ENCODE measurements around the gene CFAP46.
"Not testable (repeated sequence)": the region's sequence is repeated elsewhere in the genome, so short reads cannot be mapped to it uniquely, and the experiment has no call there.

CFAP46 gene

DNA sequence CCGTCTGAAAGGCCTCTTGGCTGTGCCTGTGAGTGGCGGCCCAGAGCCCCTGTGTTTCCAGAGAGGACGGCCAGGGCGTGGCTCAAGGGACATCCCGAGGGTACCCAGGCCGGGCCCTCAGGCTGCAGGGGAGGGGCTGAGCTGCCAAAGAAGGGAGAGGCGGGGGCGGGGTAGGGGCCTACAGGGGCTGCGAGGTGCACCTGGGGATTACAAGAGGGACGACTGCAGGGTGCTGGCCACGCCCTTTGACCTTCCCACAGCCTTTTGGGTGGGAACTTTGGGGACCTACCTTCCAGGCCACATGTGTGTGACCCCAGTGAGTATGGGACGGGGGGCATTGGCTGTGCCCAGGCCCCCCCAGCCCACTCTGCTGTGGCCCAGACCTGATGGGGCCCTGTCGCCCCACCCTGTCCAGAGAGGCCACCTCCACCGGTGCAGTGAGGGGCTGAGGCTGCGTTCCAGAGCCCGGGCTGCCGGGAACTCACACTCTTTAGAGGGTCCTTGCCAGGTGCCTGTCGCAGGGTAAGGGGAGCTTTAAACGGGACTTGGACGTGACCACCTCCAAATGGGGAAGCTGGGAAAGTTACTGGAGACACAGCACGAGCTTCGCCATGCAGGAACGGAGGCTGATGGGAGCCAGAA, 137.5 kb downstream of the CFAP46 start:
- no peak overlapping the region for H3K4me3 ChIP-seq (ENCODE audit: low read length)
- TF ChIP-seq ZNF274 (IDR thresholded peaks at IDR 0.05; ENCODE audit: low read depth, low read length), result no peak

DNA sequence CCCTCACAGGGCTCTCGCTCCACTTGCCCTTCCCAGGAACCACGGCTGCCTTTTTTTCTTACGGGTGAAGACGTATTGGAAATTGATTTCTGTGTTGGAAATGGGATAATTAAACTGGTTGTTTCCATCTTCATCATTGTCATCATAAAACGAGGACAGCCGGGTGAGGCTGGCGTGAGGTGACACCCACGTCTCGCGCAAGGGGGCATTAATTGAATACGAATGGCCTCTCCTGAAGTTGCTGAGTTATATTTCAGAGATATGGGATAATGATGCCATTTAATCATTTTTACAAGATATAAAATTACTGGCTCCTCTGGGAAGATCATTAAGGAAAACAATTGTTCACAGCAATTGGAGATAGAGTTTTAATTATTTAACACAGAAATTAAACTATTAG, 138.1 kb downstream of the CFAP46 start:
- TF ChIP-seq ZNF274 (IDR thresholded peaks at IDR 0.05; ENCODE audit: low read depth, low read length), result no peak
- H3K4me3 ChIP-seq (ENCODE audit: low read length), result no peak overlapping the region

GRCh38 chr10:132803416-132804210, 138.8 kb downstream of the CFAP46 start:
- TF ChIP-seq ZNF274 (IDR thresholded peaks at IDR 0.05; ENCODE audit: low read depth, low read length), result no peak
- H3K4me3 ChIP-seq (ENCODE audit: low read length), result no peak overlapping the region

GRCh38 chr10:132802694-132803320, 139.6 kb downstream of the CFAP46 start:
- H3K4me3 ChIP-seq (ENCODE audit: low read length), result no peak overlapping the region
- no peak for TF ChIP-seq ZNF274 (IDR thresholded peaks at IDR 0.05; ENCODE audit: low read depth, low read length)

GRCh38 chr10:132802048-132802447, 140.3 kb downstream of the CFAP46 start:
- no peak overlapping the region for H3K4me3 ChIP-seq (ENCODE audit: low read length)
- no peak for TF ChIP-seq ZNF274 (IDR thresholded peaks at IDR 0.05; ENCODE audit: low read depth, low read length)

- H3K4me3 ChIP-seq (ENCODE audit: low read length), result no peak overlapping the region
- no peak for TF ChIP-seq ZNF274 (IDR thresholded peaks at IDR 0.05; ENCODE audit: low read depth, low read length)
Observed at GRCh38 chr10:132799865-132800264, 142.5 kb downstream of the CFAP46 start.

- no peak overlapping the region for H3K4me3 ChIP-seq (ENCODE audit: low read length)
- TF ChIP-seq ZNF274 (IDR thresholded peaks at IDR 0.05; ENCODE audit: low read depth, low read length), result no peak
Observed at GRCh38 chr10:132798876-132799275, 143.5 kb downstream of the CFAP46 start.

DNA sequence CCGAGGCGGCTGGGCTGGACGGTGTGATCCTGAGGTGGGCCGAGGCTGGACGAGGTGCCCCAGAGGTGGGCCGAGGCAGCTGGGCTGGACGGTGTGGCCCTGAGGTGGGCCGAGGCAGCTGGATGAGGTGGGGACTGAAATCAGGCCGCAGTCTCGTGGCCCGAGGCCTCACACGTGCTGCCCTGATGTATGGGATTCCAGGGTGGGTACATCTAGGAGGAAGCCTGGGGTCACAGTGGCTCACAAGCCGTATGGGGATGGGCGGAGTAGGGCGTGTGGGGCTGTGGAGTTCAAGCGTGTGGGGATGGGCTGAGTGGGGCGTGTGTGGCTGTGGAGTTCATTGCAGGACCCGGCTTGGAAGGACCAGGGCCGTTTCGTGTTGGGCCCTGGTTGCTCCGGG, 144.0 kb downstream of the CFAP46 start:
- no peak overlapping the region for H3K4me3 ChIP-seq (ENCODE audit: low read length)
- no peak for TF ChIP-seq ZNF274 (IDR thresholded peaks at IDR 0.05; ENCODE audit: low read depth, low read length)

- H3K4me3 ChIP-seq (ENCODE audit: low read length), result not testable (repeated sequence)
Observed at GRCh38 chr10:132797986-132798385, 144.4 kb downstream of the CFAP46 start.

DNA sequence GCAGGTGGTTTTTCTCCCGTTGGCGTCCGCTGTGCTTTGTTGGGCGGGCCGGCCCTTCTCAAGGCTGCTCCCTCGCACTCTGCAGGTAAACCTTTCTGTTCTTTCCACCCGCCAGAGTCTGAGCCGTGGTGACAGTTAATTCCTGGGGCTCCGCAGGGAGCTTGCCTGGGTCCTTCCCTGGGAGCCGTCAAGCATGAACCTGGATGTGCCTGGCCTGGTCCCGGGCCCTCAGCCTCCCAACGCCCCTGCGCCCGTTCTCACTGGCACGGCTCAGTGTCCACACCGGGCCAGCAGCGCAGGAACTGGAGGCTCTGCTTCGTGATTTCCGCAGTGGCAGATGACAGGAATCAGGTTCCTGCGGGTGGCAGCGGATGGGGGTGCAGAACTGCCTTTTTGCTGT, 145.5 kb downstream of the CFAP46 start:
- H3K4me3 ChIP-seq (ENCODE audit: low read length), result no peak overlapping the region
- no peak for TF ChIP-seq ZNF274 (IDR thresholded peaks at IDR 0.05; ENCODE audit: low read depth, low read length)

DNA sequence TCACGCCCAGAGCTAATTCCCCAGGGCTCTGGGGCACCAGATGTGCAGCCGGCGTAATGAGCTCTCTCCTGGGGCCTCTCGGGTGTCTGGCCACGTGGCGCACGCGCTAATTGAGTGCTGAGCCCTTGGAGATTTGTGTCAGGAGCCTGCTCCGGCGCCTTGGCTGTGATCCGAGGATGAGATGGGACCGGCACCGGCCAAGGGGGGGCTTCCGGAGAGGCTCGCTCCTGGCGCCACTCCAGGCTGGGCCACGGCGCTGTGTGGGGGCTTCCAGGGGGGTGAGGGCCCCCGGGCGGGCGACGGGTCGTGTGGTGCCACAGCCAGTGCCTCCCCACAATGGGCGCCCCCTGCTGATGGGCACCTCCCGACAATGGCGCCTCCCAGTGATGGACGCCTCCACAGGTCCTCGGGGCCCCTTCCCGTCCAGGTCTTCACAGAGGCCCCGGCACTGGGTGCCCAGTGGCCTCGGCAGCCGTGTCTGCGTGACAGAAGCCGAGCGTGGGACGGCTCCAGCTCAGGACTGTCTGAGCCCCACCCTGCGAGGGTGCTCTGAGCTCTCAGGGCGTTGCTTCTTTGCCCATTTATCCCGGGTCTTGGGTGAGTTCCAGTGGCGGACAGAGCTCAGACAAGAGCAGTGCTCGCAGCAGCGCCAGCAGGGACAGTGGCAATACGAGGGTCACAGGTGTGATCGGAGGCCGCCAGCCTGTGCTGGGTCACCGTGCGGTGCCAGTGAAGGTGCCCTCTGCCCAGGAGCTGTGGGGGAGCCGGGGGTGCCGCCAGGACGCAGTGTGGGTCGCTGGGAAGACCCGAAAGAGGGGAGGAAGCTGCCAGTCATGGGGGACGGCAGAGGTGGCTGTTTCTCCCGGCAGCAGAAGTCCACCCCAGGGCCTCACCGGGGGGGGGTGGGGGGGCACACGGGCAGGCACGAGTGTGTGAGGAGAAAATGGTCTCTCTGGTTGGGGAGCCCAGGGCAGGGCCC, 148.2 kb downstream of the CFAP46 start:
- no peak for TF ChIP-seq ZNF274 (IDR thresholded peaks at IDR 0.05; ENCODE audit: low read depth, low read length)
- H3K4me3 ChIP-seq (ENCODE audit: low read length), result no peak overlapping the region

DNA sequence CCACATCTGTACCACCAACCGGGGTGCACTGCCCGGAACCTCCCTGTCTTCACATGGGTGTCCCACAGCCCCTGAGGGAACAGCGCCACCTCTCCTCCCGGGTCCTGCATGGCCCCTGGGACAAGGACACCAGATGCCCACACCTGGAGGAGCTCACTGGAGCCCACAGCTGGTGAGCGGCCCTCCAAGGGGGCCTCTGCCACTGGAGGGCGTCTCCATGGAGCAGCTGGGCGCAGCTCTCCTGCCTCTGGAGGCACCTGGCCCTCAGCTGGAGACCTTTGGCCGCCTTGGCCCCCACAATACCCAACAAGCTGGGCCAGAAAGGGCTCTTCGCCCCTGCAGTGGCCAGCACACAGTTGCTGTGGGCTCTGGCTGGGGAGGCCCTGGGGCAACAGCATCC, 149.2 kb downstream of the CFAP46 start:
- no peak overlapping the region for H3K4me3 ChIP-seq (ENCODE audit: low read length)
- TF ChIP-seq ZNF274 (IDR thresholded peaks at IDR 0.05; ENCODE audit: low read depth, low read length), result no peak

- TF ChIP-seq ZNF274 (IDR thresholded peaks at IDR 0.05; ENCODE audit: low read depth, low read length), result no peak
- no peak overlapping the region for H3K4me3 ChIP-seq (ENCODE audit: low read length)
Observed at GRCh38 chr10:132792796-132793195, 149.6 kb downstream of the CFAP46 start.

DNA sequence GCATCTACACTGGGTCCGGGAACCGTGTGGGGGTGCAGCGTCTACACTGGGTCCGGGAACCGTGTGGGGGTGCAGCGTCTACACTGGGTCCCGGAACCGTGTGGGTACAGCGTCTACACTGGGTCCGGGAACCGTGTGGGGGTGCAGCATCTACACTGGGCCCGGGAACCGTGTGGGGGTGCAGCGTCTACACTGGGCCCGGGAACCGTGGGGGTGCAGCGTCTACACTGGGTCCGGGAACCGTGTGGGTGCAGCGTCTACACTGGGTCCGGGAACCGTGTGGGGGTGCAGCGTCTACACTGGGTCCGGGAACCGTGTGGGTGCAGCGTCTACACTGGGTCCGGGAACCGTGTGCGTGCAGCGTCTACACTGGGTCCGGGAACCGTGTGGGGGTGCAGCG, 150.3 kb downstream of the CFAP46 start:
- H3K4me3 ChIP-seq (ENCODE audit: low read length), result not testable (repeated sequence)

All from GM08714 (cell line).